ENCODE measurements around the gene TRAPPC1. TPM values are rescaled to one million over a fixed set of nuclear protein-coding genes. Genes with fewer than 3 reads are reported as not detected.
"Not testable (repeated sequence)": the region's sequence is repeated elsewhere in the genome, so short reads cannot be mapped to it uniquely, and the experiment has no call there.

TRAPPC1 gene
- 100 to 1,000 TPM; 129 to 157 (median 142) TPM for polyA plus RNA-seq (ENCODE audit: insufficient read length in 4 of 4)

DNA sequence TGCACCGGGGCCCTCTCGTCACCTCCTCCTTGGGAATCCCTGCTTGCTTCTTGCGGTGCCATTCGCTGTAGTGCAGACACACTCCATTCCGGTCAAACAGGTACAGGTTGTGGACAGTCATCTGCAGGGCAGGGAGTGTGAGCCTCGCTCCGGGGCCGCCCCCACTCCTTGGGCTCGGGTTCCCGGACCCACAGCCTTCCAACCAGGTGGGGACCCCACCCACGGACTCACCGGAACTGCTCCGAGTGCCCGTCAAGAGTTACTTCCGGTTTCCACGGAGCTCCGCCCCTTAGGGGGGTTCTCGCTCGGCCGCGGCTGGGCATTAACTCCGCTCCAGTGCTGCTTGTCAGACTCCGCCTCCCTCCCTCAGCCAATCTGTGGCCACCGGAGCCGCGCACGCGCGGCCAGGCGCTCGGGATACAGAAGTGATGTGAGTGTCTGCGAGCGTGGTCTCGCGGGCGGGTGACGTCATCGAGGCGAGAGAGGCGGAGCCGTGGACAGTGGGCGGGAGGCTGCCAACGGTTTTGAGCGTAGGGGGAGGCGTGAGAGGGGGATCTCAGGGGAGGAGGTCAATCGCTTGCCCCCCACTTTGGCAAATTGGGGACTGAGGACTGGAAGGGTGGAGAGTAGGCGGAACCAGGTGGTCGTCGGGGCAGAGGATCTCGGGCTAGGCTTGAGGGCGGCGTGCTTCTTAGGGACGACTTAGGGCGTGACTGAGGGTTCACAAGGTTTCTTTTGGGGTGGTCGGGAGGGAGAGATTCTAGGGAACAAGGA, at the start of gene TRAPPC1, which contains the start of gene CNTROB:
Gene TRAPPC1, minus strand, starts transcription at position 238 of the 774 bp plus-strand sequence. Its CDS starts 117 bp downstream, at position 121.
Gene CNTROB, plus strand, starts transcription at position 498 of the 774 bp plus-strand sequence. CDS start 874 bp downstream, outside the sequence.
- peak; percentile 97 to 99 (median 99) for DNase-seq (ENCODE audit: low read depth in 4 of 4, low spot score in 3 of 4)

DNA sequence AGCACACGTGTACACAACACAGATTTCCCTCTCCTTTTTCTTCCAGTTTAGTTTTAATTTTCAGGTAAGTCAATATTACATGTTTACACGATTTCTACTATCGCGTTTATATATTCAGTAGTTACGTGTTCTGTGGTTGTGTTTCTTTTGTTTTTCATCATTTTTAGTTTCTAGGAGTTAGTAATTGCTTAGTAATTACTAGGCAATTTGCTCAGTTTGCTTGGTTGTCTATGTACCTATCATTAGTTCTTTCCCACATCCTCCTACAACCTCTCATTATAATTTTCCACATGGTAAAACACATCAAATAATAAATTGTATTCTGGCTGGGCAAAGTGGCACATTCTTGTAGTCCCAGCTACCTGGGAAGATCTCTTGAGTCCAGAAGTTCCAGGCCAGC, 46.1 kb upstream of the TRAPPC1 start:
- DNase-seq (ENCODE audit: low read depth in 4 of 4, low spot score in 3 of 4): no peak

- no peak for DNase-seq (ENCODE audit: low read depth in 4 of 4, low spot score in 3 of 4)
Measured at GRCh38 chr17:7977039-7977438, 45.3 kb upstream of the TRAPPC1 start.

DNA sequence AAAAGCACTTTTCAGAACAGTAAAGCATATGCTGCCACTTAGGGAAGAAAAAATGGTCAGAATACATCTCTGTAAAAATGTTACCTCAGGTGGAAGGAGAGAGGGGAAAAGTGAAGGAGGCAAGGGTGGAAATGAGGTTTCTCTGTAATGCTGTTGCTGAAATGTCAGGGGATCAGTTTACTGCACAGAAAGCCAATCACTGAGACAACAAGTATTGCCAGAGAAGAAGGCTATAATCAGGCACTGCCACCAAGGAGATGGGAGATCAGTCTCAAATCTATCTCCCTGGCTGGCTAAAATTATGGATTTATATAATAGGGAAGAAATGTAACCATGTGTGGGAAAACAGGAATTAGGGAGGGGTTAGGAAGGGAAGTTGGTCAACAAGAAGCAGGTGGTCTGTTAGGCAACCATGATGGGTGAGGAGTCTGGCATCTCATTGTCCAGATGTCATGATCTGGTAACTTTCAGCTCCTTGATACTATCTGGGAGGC, 42.9 kb upstream of the TRAPPC1 start:
- DNase-seq (ENCODE audit: low read depth in 4 of 4, low spot score in 3 of 4): no peak

GRCh38 chr17:7972131-7972785, 40.5 kb upstream of the TRAPPC1 start:
- no peak for DNase-seq (ENCODE audit: low read depth in 4 of 4, low spot score in 3 of 4)

- DNase-seq (ENCODE audit: low read depth in 4 of 4, low spot score in 3 of 4): no peak
Measured at GRCh38 chr17:7971651-7972050, 39.9 kb upstream of the TRAPPC1 start.

GRCh38 chr17:7969433-7969832, 37.7 kb upstream of the TRAPPC1 start:
- DNase-seq (ENCODE audit: low read depth in 4 of 4, low spot score in 3 of 4): no peak

- no peak for DNase-seq (ENCODE audit: low read depth in 4 of 4, low spot score in 3 of 4)
Measured at GRCh38 chr17:7967751-7968150, 36.0 kb upstream of the TRAPPC1 start.

- no peak for DNase-seq (ENCODE audit: low read depth in 4 of 4, low spot score in 3 of 4)
Measured at GRCh38 chr17:7961421-7961820, 29.7 kb upstream of the TRAPPC1 start.

GRCh38 chr17:7959503-7960253, 27.9 kb upstream of the TRAPPC1 start:
- no peak for DNase-seq (ENCODE audit: low read depth in 4 of 4, low spot score in 3 of 4)

DNA sequence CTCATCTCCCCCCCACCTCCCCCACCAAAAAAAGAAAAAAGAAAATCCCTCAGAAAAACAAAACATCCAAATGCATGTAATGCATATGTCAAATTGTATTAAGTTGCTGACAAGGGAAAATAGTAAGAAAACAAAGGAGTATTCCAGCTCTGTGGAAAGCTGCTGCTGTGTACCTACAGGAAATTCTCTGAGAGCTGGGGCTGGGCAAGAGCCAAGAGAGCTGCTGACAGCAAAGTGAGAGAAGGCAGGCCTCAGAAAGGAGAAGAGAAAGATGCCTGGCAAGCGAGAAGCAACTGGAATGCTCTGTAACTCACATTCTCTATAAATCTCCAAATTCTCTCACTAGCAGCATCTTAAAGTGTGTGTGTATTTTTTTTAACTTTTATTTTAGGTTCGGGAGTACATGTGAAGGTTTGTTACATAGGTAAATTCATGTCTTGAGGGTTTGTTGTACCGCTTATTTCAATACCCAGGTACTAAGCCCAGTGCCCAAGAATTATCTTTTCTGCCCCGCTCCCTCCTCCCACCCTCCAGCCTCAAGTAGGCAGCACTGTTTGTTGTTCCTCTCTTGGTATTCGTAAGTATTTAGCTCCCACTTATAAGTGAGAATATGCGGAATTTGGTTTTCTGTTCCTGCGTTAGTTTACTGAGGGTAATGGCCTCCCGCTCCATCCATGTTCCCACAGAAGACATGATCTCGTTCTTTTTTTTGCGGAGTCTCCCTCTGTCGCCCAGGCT, 24.7 kb upstream of the TRAPPC1 start:
- peak in 2 of 4 donors; percentile 5 to 15 for DNase-seq (ENCODE audit: low read depth in 4 of 4, low spot score in 3 of 4)

GRCh38 chr17:7955414-7956227, 23.9 kb upstream of the TRAPPC1 start:
- DNase-seq (ENCODE audit: low read depth in 4 of 4, low spot score in 3 of 4): no peak

DNA sequence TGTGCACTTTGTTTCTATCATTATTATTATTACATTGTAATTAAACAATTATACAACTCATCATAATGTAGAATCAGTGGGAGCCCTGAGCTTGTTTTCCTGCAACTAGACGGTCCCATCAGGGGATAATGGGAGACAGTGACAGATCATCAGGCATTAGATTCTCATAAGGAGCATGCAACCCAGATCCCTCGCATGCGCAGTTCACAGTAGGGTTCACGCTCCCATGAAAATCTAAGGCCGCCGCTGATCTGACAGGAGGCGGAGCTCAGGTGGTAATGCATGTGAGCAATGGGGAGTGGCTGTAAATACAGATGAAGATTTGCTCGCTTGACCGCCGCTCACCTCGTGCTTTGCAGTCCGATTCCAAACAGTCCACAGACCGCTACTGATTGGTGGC, 21.5 kb upstream of the TRAPPC1 start:
- not testable (repeated sequence) for DNase-seq (ENCODE audit: low read depth in 4 of 4, low spot score in 3 of 4)

GRCh38 chr17:7951143-7951792, 19.5 kb upstream of the TRAPPC1 start:
- no peak for DNase-seq (ENCODE audit: low read depth in 4 of 4, low spot score in 3 of 4)

DNA sequence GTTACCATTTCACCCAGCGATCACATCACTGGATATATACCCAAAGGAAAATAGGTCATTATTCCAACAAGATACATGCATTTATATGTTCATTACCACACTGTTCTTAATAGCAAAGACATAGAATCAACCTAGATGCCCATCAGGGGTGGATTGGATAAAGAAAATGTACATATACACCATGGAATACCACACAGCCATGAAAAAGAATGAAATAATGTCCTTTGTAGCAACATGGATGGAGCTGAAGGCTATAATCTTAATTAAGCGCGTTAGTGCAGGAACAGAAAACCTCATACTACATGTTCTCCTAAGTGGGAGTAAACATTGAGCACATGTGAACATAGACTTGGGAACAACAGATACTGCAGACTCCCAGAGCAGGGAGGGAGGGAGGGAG, 18.8 kb upstream of the TRAPPC1 start:
- DNase-seq (ENCODE audit: low read depth in 4 of 4, low spot score in 3 of 4): no peak

DNA sequence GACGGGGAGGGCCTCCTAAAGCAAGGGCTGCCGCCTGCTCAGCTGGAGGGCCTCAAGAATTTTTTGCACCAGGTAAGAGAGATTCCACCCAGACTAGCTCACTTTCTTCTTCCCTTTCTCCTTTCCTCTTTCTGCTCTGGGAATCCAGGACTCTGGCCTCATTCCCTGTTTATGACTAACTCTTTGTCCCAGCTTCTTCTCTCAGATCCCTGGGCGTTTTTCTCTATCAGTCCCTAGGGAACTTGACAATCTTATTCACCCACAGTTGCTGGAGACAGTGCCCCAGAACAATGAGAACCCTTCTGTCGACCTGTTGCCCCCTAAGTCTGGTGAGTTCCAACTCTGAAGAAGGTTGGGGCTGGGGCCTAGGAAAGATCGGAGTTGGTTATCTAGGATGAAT, 15.9 kb upstream of the TRAPPC1 start:
- no peak for DNase-seq (ENCODE audit: low read depth in 4 of 4, low spot score in 3 of 4)

DNA sequence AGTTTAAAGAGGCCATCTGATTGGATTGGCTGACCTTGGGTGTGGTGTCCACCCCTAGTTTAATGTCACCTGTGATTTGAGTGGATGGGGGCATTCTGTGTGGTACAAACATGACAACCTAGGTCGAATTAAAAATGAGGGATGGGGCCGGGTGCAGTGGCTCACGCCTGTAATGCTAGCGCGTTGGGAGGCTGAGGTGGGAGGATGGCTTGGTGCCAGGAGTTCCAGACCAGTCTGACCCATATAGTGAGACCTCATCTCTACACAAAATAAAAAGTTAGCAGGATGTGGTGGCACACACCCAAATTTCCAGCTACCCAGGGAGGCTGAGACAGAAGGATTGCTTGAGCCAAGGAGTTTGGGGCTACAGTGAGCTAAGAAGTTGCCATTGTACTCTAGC, 14.7 kb upstream of the TRAPPC1 start:
- no peak for DNase-seq (ENCODE audit: low read depth in 4 of 4, low spot score in 3 of 4)

GRCh38 chr17:7945651-7946050, 13.9 kb upstream of the TRAPPC1 start:
- DNase-seq (ENCODE audit: low read depth in 4 of 4, low spot score in 3 of 4): no peak

- DNase-seq (ENCODE audit: low read depth in 4 of 4, low spot score in 3 of 4): no peak
Measured at GRCh38 chr17:7944326-7944725, 12.6 kb upstream of the TRAPPC1 start.

Data from right renal pelvis (tissue), 4 donors.